ENCODE data around the gene SLC35F3. TPM values are rescaled to one million over a fixed set of nuclear protein-coding genes. Genes with fewer than 3 reads are reported as not detected.
"Not testable (repeated sequence)": the region's sequence is repeated elsewhere in the genome, so short reads cannot be mapped to it uniquely, and the experiment has no call there.

SLC35F3 gene
- total RNA-seq, 6 experiments from 2014 or later = not detected

DNA sequence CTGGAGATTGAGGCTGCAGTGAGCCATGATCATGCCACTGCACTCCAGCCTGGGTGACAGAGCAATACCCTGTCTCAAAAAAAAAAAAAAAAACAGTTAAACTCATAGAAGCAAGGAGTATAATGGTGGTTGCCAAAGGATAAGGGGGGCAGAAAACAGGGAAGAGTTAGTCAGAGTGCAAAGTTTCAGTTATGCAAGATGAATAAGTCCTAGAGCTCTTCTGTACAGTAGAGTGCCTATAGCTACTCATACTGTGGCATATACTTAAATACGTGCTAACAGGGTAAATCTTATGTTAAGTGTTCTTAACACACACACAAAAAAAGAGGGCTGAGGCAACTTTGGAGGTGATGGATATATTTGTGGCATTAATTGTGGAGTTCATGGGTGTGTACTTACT is 393.2 kb downstream of the SLC35F3 start:
- H3K4me3 ChIP-seq = no peak overlapping the region
- H3K4me1 ChIP-seq = no peaks in the 10 kb centered on the region
- no peaks in the 10 kb centered on the region for H3K9me3 ChIP-seq
- ATAC-seq (no peak), DNase-seq (no peak)
- no peak overlapping the region for H3K27ac ChIP-seq
- H3K27me3 ChIP-seq = no peaks in the 10 kb centered on the region
- 50% methylated on average over 1 of the region's 1 CpG for WGBS (ENCODE audit: insufficient coverage, low coverage, low lambda C conversion rate, missing lambda C conversion rate)
- no peaks in the 10 kb centered on the region for H3K36me3 ChIP-seq
- intact Hi-C loops (cut with DNase I) = loop anchor here in 1 of 2 donors (10.0 kb wide), 1 partner anchor 133 kb away; no protein-coding TSS in a partner anchor
- no peak for TF ChIP-seq POLR2A (IDR thresholded peaks at IDR 0.05)
- TF ChIP-seq, protein P1, sequence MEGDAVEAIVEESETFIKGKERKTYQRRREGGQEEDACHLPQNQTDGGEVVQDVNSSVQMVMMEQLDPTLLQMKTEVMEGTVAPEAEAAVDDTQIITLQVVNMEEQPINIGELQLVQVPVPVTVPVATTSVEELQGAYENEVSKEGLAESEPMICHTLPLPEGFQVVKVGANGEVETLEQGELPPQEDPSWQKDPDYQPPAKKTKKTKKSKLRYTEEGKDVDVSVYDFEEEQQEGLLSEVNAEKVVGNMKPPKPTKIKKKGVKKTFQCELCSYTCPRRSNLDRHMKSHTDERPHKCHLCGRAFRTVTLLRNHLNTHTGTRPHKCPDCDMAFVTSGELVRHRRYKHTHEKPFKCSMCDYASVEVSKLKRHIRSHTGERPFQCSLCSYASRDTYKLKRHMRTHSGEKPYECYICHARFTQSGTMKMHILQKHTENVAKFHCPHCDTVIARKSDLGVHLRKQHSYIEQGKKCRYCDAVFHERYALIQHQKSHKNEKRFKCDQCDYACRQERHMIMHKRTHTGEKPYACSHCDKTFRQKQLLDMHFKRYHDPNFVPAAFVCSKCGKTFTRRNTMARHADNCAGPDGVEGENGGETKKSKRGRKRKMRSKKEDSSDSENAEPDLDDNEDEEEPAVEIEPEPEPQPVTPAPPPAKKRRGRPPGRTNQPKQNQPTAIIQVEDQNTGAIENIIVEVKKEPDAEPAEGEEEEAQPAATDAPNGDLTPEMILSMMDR (IDR thresholded peaks at IDR 0.05) = no peak

DNA sequence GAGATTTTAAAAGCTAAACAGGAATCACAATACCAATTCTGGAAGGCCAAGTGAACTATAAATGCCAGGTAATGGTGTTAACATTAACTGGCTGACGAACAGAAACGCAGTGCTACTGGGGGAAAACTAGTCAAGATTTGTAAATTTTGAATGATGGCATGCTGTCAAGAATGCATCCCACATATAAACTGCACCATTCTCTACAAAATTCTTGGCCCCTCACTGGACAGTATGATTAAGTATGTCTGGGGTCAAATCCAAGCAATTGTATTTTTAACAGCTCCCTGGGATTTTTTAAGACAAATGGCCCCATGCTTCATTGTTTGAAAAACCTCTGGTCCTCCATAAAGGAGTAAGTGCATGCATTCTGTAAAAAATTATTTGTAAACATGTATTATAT is 395.6 kb downstream of the SLC35F3 start:
- no peak for ATAC-seq
- H3K27me3 ChIP-seq = no peaks in the 10 kb centered on the region
- no peaks in the 10 kb centered on the region for H3K9me3 ChIP-seq
- 81% methylated on average over 2 of the region's 2 CpGs for WGBS (ENCODE audit: insufficient coverage, low coverage, low lambda C conversion rate, missing lambda C conversion rate)
- no peaks in the 10 kb centered on the region for H3K36me3 ChIP-seq
- H3K4me3 ChIP-seq = no peak overlapping the region
- no peak overlapping the region for H3K27ac ChIP-seq
- intact Hi-C loops (cut with DNase I) = loop anchor here in 1 of 2 donors (10.0 kb wide), 1 partner anchor 155 kb away; no protein-coding TSS in a partner anchor
- DNase-seq = no peak
- TF ChIP-seq, protein P1 (IDR thresholded peaks at IDR 0.05) = no peak
- no peak for TF ChIP-seq POLR2A (IDR thresholded peaks at IDR 0.05)
- no peaks in the 10 kb centered on the region for H3K4me1 ChIP-seq

DNA sequence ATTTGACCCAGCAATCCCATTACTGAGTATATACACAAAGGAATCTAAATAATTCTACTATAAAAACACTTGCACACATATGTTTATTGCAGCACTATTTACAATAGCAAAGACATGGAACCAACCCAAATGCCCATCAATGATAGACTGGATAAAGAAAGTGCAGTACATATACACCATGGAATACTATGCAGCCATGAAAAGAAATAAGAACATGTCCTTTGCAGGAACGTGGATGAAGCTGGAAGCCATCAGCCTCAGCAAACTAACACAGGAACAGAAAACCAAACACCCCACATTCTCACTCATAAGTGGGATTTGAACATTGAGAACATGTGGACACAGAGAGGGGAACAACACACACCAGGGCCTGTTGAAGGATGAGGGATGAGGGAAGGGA is 397.2 kb downstream of the SLC35F3 start:
- intact Hi-C loops (cut with DNase I) = loop anchor here in 1 of 2 donors (10.0 kb wide), 1 partner anchor 157 kb away; no protein-coding TSS in a partner anchor
- H3K27ac ChIP-seq, DNase-seq, H3K4me3 ChIP-seq, H3K27me3 ChIP-seq, ATAC-seq, H3K9me3 ChIP-seq, H3K36me3 ChIP-seq, H3K4me1 ChIP-seq: not testable (repeated sequence)
- 25% methylated on average over 1 of the region's 1 CpG for WGBS (ENCODE audit: insufficient coverage, low coverage, low lambda C conversion rate, missing lambda C conversion rate)

DNA sequence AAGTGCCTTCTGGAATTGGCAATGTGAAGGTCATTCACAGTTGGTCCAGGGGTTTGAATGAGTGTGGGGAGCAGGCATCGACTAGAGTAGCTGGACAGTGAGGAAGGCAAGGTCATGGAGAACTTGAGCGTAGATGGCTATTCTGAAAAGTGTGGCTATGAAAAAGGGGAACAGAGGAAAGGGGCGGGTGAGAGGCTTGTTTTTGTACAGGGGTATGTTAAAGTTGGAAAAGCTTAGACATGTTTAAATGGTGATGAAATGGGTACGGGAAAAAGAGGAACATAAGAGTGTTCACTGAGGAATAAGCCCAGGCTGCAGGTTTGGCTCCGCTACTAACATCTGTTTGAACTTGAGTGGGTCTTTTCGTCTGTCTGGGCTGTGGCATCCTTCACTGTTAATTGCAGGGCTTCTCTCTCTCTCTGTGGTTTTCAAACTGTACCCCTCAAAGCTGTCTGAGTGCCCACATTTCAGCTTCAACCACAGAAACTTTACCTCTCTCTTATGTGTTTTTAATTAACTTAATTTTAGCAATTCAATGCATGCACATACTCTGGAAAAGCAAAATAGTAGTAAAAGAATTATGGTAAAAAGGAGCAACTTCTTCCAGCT is 398.0 kb downstream of the SLC35F3 start:
- no peak overlapping the region for H3K27ac ChIP-seq
- intact Hi-C loops (cut with DNase I) = loop anchor here in 1 of 2 donors (10.0 kb wide), 1 partner anchor 158 kb away; no protein-coding TSS in a partner anchor
- H3K4me1 ChIP-seq = no peaks in the 10 kb centered on the region
- no peaks in the 10 kb centered on the region for H3K36me3 ChIP-seq
- no peaks in the 10 kb centered on the region for H3K9me3 ChIP-seq
- H3K27me3 ChIP-seq = no peaks in the 10 kb centered on the region
- no peak for DNase-seq
- H3K4me3 ChIP-seq = no peak overlapping the region
- TF ChIP-seq POLR2A (IDR thresholded peaks at IDR 0.05) = no peak
- TF ChIP-seq, protein P1 (IDR thresholded peaks at IDR 0.05) = no peak
- WGBS (ENCODE audit: insufficient coverage, low coverage, low lambda C conversion rate, missing lambda C conversion rate) = 43% methylated on average over 6 of the region's 6 CpGs
- ATAC-seq = no peak

DNA sequence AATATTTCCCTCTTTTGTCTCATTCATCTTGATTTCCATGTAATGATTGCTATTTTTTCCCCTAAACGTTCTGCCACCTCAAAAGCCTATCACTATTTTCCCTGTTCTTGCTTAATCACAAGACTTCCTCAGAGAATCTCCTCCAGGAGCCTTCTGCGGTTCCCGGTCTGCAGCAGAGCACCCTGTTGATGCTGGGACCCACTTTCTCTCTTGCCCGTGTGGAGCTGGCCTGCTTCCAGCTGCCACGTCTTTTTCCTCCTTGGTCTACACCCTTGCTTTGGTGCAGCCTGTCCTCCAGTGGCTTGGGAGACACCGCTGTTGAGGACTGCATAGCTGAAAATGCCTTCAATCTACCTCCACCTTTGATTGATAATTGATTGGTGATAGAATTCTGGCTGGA is 398.8 kb downstream of the SLC35F3 start:
- TF ChIP-seq, protein P1 (IDR thresholded peaks at IDR 0.05) = no peak
- H3K36me3 ChIP-seq = no peaks in the 10 kb centered on the region
- intact Hi-C loops (cut with DNase I) = loop anchor here in 1 of 2 donors (10.0 kb wide), 1 partner anchor 158 kb away; no protein-coding TSS in a partner anchor
- no peaks in the 10 kb centered on the region for H3K4me1 ChIP-seq
- H3K27ac ChIP-seq = no peak overlapping the region
- WGBS (ENCODE audit: insufficient coverage, low coverage, low lambda C conversion rate, missing lambda C conversion rate) = 25% methylated on average over 6 of the region's 6 CpGs
- H3K9me3 ChIP-seq = no peaks in the 10 kb centered on the region
- no peak for ATAC-seq
- H3K4me3 ChIP-seq = no peak overlapping the region
- no peak for DNase-seq
- H3K27me3 ChIP-seq = no peaks in the 10 kb centered on the region

Measured in right lobe of liver (tissue), 6 donors.